Measurements from ENCODE around the gene RRAD. TPM values are rescaled to one million over a fixed set of nuclear protein-coding genes. Genes with fewer than 3 reads are reported as not detected.

RRAD gene
- total and polyA plus RNA-seq, 11 donors: 57.5 to 298 (median 152) TPM

GRCh38 chr16:66961914-66962313, 36.6 kb upstream of the RRAD start:
- 45 to 54% (median 48%) methylated on average over 5 of the region's 5 CpGs for WGBS, 4 donors
- intact Hi-C loops (cut with DNase I): no loop called here
- ATAC-seq (peak in 2 of 4 donors; percentile 32 to 41), DNase-seq (no peak)
- no peak overlapping the region for H3K27ac ChIP-seq
- peaks cover 0 to 33% (median 0%) of the 10 kb centered on the region in 12 donors for H3K4me1 ChIP-seq
- no peaks in the 10 kb centered on the region for H3K36me3 ChIP-seq
- no peaks in the 10 kb centered on the region for H3K9me3 ChIP-seq
- no peak overlapping the region for H3K4me3 ChIP-seq
- TF ChIP-seq CTCF (IDR thresholded peaks at IDR 0.05) (no peak), POLR2A (IDR thresholded peaks at IDR 0.05) (no peak)
- H3K27me3 ChIP-seq: no peaks in the 10 kb centered on the region

- Histone ChIP-seq H3K4me1 (peaks cover 0 to 33% (median 0%) of the 10 kb centered on the region in 12 donors), H3K27me3 (no peaks in the 10 kb centered on the region), H3K9me3 (no peaks in the 10 kb centered on the region), H3K36me3 (no peaks in the 10 kb centered on the region), H3K4me3 (no peak within 1 kb of the TSS), H3K27ac (peak within 1 kb of the TSS in 1 of 12 donors; percentile 18)
- DNase-seq (peak in 2 of 5 donors; percentile 41 to 64), ATAC-seq (peak in 3 of 4 donors; percentile 72 to 86 (median 76))
- WGBS, 4 donors: 66 to 78% (median 68%) methylated on average over 15 to 16 of the region's 16 CpGs
- intact Hi-C loops (cut with DNase I): no loop called here
- TF ChIP-seq POLR2A (IDR thresholded peaks at IDR 0.05) (no peak), CTCF (IDR thresholded peaks at IDR 0.05) (peak; percentile 38 to 69 (median 50))
These were observed 35.9 kb upstream of the RRAD start, which contains the start of gene CES3 for GRCh38 chr16:66961065-66961744. CES3 (plus strand) TSS chr16:66961266; CDS start chr16:66961308, 42 bp downstream.

GRCh38 chr16:66960270-66960669, 34.9 kb upstream of the RRAD start:
- Histone ChIP-seq H3K36me3 (no peaks in the 10 kb centered on the region), H3K27ac (peak overlapping the region in 1 of 12 donors; percentile 18), H3K4me3 (no peak overlapping the region), H3K27me3 (no peaks in the 10 kb centered on the region), H3K9me3 (no peaks in the 10 kb centered on the region), H3K4me1 (peaks cover 0 to 33% (median 0%) of the 10 kb centered on the region in 12 donors)
- TF ChIP-seq CTCF (IDR thresholded peaks at IDR 0.05) (no peak), POLR2A (IDR thresholded peaks at IDR 0.05) (no peak)
- DNase-seq (no peak), ATAC-seq (no peak)
- WGBS, 4 donors: 85 to 91% (median 91%) methylated on average over 1 of the region's 1 CpG
- intact Hi-C loops (cut with DNase I): no loop called here

- H3K27me3 ChIP-seq: no peaks in the 10 kb centered on the region
- WGBS, 4 donors: 56 to 73% (median 62%) methylated on average over 4 to 5 of the region's 5 CpGs
- H3K36me3 ChIP-seq: no peaks in the 10 kb centered on the region
- no peaks in the 10 kb centered on the region for H3K9me3 ChIP-seq
- H3K27ac ChIP-seq: peak overlapping the region in 1 of 12 donors; percentile 18
- H3K4me3 ChIP-seq: no peak overlapping the region
- intact Hi-C loops (cut with DNase I): no loop called here
- H3K4me1 ChIP-seq: peaks cover 0 to 33% (median 0%) of the 10 kb centered on the region in 12 donors
- TF ChIP-seq POLR2A (IDR thresholded peaks at IDR 0.05) (no peak), CTCF (IDR thresholded peaks at IDR 0.05) (no peak)
- DNase-seq (peak in 2 of 5 donors; percentile 47 to 57), ATAC-seq (peak in 3 of 4 donors; percentile 12 to 63 (median 26))
These were observed 34.4 kb upstream of the RRAD start for GRCh38 chr16:66959704-66960161.

Measured in heart left ventricle (tissue), 16 donors.